LNCAP (cell line): Measurements from ENCODE around the gene CBLB.

ENCODE experiments used
- CTCF ChIP-seq: fragments of 450-650 bp; IDR thresholded peaks from 2 replicates; pipeline ENCODE4 v1.5.1; 2017; ENCODE audit warnings: mild to moderate bottlenecking

The CBLB gene

GRCh38 chr3:105869861-105870755, 1.3 kb upstream of the CBLB start:
- no peak for TF ChIP-seq CTCF

GRCh38 chr3:105869531-105869833, 670 bp upstream of the CBLB start:
- TF ChIP-seq CTCF = no peak

DNA sequence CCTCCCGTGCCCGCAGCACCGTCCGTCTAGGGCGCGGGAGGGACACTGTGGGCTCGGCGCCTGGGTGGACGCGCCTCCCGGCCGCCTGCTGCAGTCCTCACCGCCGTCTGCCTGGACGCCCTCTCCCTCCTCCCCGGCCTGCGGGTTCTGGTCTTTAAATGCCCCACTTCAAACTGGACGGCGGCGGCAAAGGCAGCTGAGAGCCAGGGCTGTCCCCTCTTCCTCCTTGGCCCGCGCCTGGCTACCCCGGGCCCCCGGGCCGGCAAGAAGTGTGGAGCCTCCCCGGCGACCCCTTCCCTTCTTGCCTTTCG, 426 bp downstream of the CBLB start:
- TF ChIP-seq CTCF = no peak

GRCh38 chr3:105867712-105868430, 941 bp downstream of the CBLB start:
- TF ChIP-seq CTCF = no peak

DNA sequence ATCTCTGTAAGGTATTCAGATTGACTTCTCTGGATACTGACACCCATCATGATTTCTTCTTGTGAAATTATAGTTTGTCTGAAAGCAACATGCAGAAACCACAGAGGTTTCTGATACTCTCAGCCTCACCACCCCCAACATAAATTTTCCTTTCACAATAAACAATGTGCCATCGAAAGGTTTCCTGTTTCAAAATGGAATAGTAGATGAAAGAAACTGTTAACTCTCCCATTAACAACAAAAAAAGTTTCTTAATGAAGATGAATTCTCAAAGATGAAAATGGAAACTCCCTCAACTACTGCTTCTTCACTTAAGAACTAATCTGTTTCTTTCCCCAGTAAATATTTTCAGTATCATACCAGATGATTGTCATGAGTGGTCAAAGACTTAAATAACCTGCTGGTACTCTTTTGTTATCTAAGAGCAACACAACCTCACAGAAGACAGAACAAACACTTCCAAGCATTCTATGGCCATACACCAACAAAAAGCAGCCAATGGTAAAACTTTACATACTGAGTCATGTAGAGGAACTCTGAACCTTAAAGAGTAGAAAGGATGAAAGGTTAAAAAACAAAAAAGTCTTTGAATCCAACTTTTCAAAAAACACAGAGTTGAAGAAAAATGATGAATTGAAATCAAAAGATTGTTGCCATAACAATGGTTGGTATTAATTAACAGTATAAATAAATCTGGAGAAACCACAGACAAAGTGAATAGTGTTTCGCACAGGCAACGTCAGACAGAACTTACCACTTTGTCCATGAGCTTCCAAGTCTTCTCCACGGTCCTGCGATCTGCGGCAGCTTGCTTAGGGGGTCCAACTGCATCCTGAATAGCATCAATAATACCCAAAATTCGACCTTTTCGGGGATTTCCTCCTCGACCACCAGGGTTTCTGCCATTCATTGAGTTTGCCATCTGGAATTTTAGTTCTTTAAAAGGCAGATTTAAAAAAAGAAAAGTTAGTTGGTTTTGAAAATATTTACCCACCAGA, 1.9 kb downstream of the CBLB start:
- TF ChIP-seq CTCF = no peak

DNA sequence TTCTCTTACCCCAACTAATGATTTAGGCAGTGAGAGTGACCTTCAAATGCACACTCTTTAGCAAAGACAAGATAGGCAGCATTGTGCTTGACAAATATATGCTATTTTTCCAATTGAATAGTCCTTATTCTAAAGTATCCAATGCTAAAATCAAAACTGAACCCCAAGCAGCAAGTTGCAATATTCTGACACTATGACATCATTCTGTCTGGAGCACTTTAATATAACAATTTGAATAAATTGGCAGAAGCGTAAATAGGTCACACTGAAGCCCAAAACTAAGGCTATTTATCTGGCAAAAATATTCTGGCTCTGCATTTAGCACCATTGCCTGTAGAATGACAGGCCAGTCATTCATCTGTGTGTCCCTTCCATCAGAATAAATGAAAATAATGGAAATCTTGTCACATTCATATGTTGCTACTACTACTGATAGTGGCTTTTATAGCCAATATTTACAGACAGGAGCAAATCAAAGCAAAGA, 2.9 kb downstream of the CBLB start:
- TF ChIP-seq CTCF = no peak

DNA sequence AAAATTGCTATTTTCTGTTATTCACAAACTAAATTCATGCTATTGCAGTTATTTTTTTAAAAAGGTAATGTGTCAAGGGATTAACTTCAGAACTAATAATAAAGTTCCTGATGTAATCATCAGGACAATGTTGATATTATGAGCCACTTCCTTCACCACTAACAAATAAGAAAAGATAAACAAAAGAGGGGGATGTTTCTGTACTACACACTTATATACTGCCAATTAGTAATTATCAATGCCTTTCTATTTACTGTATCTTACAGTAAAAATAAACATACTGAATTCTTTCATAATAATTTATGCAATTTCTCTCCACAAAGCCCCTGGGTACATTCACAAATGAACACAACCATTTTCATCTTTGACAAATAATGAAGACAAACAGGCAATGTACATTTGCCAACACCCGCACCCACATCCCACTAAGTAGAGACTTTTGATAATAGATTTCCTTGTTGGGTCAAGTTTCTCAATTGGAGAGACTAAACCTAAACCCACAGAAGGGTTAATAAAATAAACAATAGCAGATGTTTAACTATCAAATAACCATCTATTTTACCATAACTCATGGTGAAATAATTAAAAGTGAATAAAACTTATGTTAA, 3.7 kb downstream of the CBLB start:
- no peak for TF ChIP-seq CTCF
